H1 (cell line): ENCODE data around the gene NEK3. TPM values are rescaled to one million over a fixed set of nuclear protein-coding genes. Genes with fewer than 3 reads are reported as not detected.

Experiments used
- CTCF ChIA-PET: fragments of 300-600 bp; sonication (Branson Sonifier 250); formaldehyde crosslinking; loops from one replicate; lab custom pipeline; 2021; ENCODE audit not compliant: partially characterized antibody; lab: Charles Lee
- POLR2A ChIA-PET: fragments of 300-600 bp; sonication (Branson Sonifier 250); formaldehyde crosslinking; loops from one replicate; lab custom pipeline; 2021; ENCODE audit warnings: inconsistent platforms; ENCODE audit not compliant: partially characterized antibody; lab: Charles Lee
- DNase-seq, 2 experiments: peaks; one replicate each; pipeline versions ENCODE4 v3.0.0 to v3.0.0-alpha.2; 2010 to 2022; ENCODE audit warnings: low spot score in 2 of 2, low read depth in 1 of 2, mixed read lengths in 1 of 2
- FAIRE-seq: peaks from 2 replicates; lab custom pipeline; 2011; peaks lifted over from hg19 to GRCh38; lab: Jason Lieb, UNC
- H2AFZ ChIP-seq: 2 replicates; pipeline ENCODE4 v1.8.1; 2012; ENCODE audit warnings: low read length, inconsistent platforms
- H2AK5ac ChIP-seq: 2 replicates; pipeline ENCODE4 v1.6.1; 2013; ENCODE audit warnings: low read depth, low read length
- H2BK120ac ChIP-seq: replicated peaks from 2 replicates; pipeline ENCODE3; 2013; ENCODE audit warnings: low read depth, low read length, inconsistent platforms
- H2BK12ac ChIP-seq: 2 replicates; pipeline ENCODE4 v1.6.1; 2013; ENCODE audit warnings: low read depth, low read length
- H2BK15ac ChIP-seq: 2 replicates; pipeline ENCODE4 v1.6.1; 2013; ENCODE audit warnings: low read length
- H2BK20ac ChIP-seq: 2 replicates; pipeline ENCODE4 v1.6.1; 2013; ENCODE audit warnings: low read length
- H2BK5ac ChIP-seq: 2 replicates; pipeline ENCODE4 v1.6.1; 2013; ENCODE audit warnings: low read depth, low read length
- H3K14ac ChIP-seq: 2 replicates; pipeline ENCODE4 v1.6.1; 2013; ENCODE audit warnings: inconsistent platforms; ENCODE audit not compliant: insufficient read length
- H3K18ac ChIP-seq: 2 replicates; pipeline ENCODE4 v1.6.1; 2013; ENCODE audit warnings: low read length; ENCODE audit errors: extremely low read depth
- H3K23ac ChIP-seq: 2 replicates; pipeline ENCODE4 v1.6.1; 2013; ENCODE audit warnings: inconsistent platforms; ENCODE audit not compliant: insufficient read length
- H3K23me2 ChIP-seq: 2 replicates; pipeline ENCODE4 v1.6.1; 2013; ENCODE audit warnings: low read depth, low read length
- H3K27ac ChIP-seq: 2 replicates; pipeline ENCODE4 v1.6.1; 2011; ENCODE audit warnings: low read depth, low read length, inconsistent platforms
- H3K27me3 ChIP-seq, 4 experiments: replicated peaks in 1 of 4; 1 replicate in 1 of 4; 2 replicates in 3 of 4; pipeline versions ENCODE4 v1.6.1 to v1.8.1; 2011 to 2013; ENCODE audit warnings: low read length in 3 of 4, mild to moderate bottlenecking in 3 of 4, inconsistent platforms in 2 of 4, mixed read lengths in 2 of 4, moderate library complexity in 1 of 4; ENCODE audit not compliant: control insufficient read depth in 3 of 4, insufficient read depth in 3 of 4; ENCODE audit errors: extremely low read depth in 1 of 4
- H3K36me3 ChIP-seq, 4 experiments: 2 replicates each; pipeline versions ENCODE4 v1.6.1 to v1.8.1; 2011 to 2013; ENCODE audit warnings: mild to moderate bottlenecking in 4 of 4, low read length in 3 of 4, moderate library complexity in 2 of 4, control low read depth in 1 of 4, inconsistent platforms in 1 of 4; ENCODE audit not compliant: insufficient read depth in 4 of 4, control insufficient read depth in 2 of 4
- H3K4ac ChIP-seq: replicated peaks from 2 replicates; pipeline ENCODE3; 2013; ENCODE audit warnings: low read length, low read depth, mixed read lengths, inconsistent platforms; ENCODE audit not compliant: insufficient read length
- H3K4me1 ChIP-seq, 4 experiments: replicated peaks in 1 of 4; 1 replicate in 1 of 4; 2 replicates in 3 of 4; pipeline versions ENCODE4 v1.6.1 to v1.8.1; 2011 to 2013; ENCODE audit warnings: low read length in 3 of 4, inconsistent platforms in 2 of 4, mixed read lengths in 1 of 4; ENCODE audit not compliant: insufficient read depth in 4 of 4, control insufficient read depth in 3 of 4
- H3K4me2 ChIP-seq, 2 experiments: 2 replicates each; pipeline versions ENCODE4 v1.6.1 to v1.8.1; 2011 to 2013; ENCODE audit warnings: low read depth in 2 of 2, low read length in 2 of 2, control low read depth in 1 of 2, inconsistent platforms in 1 of 2, mild to moderate bottlenecking in 1 of 2; ENCODE audit not compliant: insufficient read depth in 1 of 2
- H3K4me3 ChIP-seq, 4 experiments: fragments of 200-600, 300-600 bp in 1 of 4; sonication (generic), shearing (Covaris generic), sonication (Bioruptor Twin) in 1 of 4; 2 replicates each; pipeline versions ENCODE4 v1.5.1 to v1.8.1; 2011 to 2016; ENCODE audit warnings: low read length in 4 of 4, low read depth in 3 of 4, control low read depth in 2 of 4, inconsistent platforms in 2 of 4, mild to moderate bottlenecking in 2 of 4, mixed read lengths in 1 of 4, moderate library complexity in 1 of 4; ENCODE audit not compliant: insufficient read depth in 2 of 4; ENCODE audit errors: extremely low read depth in 1 of 4
- H3K56ac ChIP-seq: replicated peaks from 2 replicates; pipeline ENCODE3; 2013; ENCODE audit warnings: low read depth, mild to moderate bottlenecking, mixed read lengths, low read length, inconsistent platforms; ENCODE audit not compliant: insufficient read length
- H3K79me1 ChIP-seq: 2 replicates; pipeline ENCODE4 v1.6.1; 2013; ENCODE audit warnings: low read depth, low read length, control low read depth
- H3K79me2 ChIP-seq, 2 experiments: 2 replicates each; pipeline versions ENCODE4 v1.6.1 to v1.8.1; 2012 to 2013; ENCODE audit warnings: low read length in 2 of 2, mild to moderate bottlenecking in 2 of 2, inconsistent platforms in 1 of 2; ENCODE audit not compliant: insufficient read depth in 2 of 2, control insufficient read depth in 1 of 2
- H3K9ac ChIP-seq, 4 experiments: replicated peaks in 1 of 4; 1 replicate in 1 of 4; 2 replicates in 3 of 4; pipeline versions ENCODE4 v1.6.1 to v1.8.1; 2011 to 2013; ENCODE audit warnings: low read depth in 3 of 4, low read length in 3 of 4, control low read depth in 2 of 4, mild to moderate bottlenecking in 2 of 4, moderate library complexity in 2 of 4, inconsistent platforms in 1 of 4; ENCODE audit errors: extremely low read depth in 1 of 4
- H3K9me3 ChIP-seq, 2 experiments: 2 replicates each; pipeline versions ENCODE4 v1.6.1 to v1.8.1; 2012 to 2013; ENCODE audit warnings: mild to moderate bottlenecking in 2 of 2, moderate library complexity in 2 of 2, control low read depth in 1 of 2, inconsistent platforms in 1 of 2, low read depth in 1 of 2, low read length in 1 of 2, mixed read lengths in 1 of 2; ENCODE audit not compliant: insufficient read depth in 2 of 2
- H4K20me1 ChIP-seq, 2 experiments: replicated peaks in 1 of 2; 2 replicates each; pipeline versions ENCODE3 to v1.8.1; 2011 to 2013; ENCODE audit warnings: inconsistent platforms in 2 of 2, low read length in 2 of 2, mild to moderate bottlenecking in 1 of 2; ENCODE audit not compliant: insufficient read depth in 2 of 2, control insufficient read depth in 1 of 2
- H4K5ac ChIP-seq: 2 replicates; pipeline ENCODE4 v1.6.1; 2013; ENCODE audit warnings: low read length, low read depth, mixed read lengths, inconsistent platforms; ENCODE audit not compliant: insufficient read length
- H4K8ac ChIP-seq: 2 replicates; pipeline ENCODE4 v1.8.0; 2013; ENCODE audit warnings: mild to moderate bottlenecking, moderate library complexity, low read length, inconsistent platforms; ENCODE audit not compliant: insufficient read depth; ENCODE audit errors: extremely low read depth
- H4K91ac ChIP-seq: replicated peaks from 2 replicates; pipeline ENCODE3; 2013; ENCODE audit warnings: low read length, mixed read lengths, inconsistent platforms; ENCODE audit not compliant: insufficient read length
- CBX5 ChIP-seq: fragments of 300-800, 300-1000 bp; sonication (generic); IDR thresholded peaks from 2 replicates; pipeline ENCODE4 v1.7.1; 2016; ENCODE audit warnings: antibody characterized with exemption, low read length, low read depth
- CREB1 ChIP-seq: IDR thresholded peaks from 2 replicates; pipeline ENCODE4 v1.6.1; 2012; ENCODE audit warnings: inconsistent platforms
- EZH2 ChIP-seq: fragments of 200-600 bp; sonication (generic); IDR thresholded peaks from 2 replicates; pipeline ENCODE4 v1.7.1; 2012; ENCODE audit warnings: low read depth, mild to moderate bottlenecking, moderate library complexity, low read length, inconsistent platforms; ENCODE audit not compliant: severe bottlenecking
- KDM5A ChIP-seq: fragments of 200-600 bp; IDR thresholded peaks from 2 replicates; pipeline ENCODE4 v1.7.1; 2012; ENCODE audit warnings: mild to moderate bottlenecking, low read length, inconsistent platforms, mixed read lengths
- POU5F1 ChIP-seq: IDR thresholded peaks from 2 replicates; pipeline ENCODE4 v1.6.1; 2011; ENCODE audit warnings: low read depth, mild to moderate bottlenecking, low read length, moderate library complexity
- SAP30 ChIP-seq: fragments of 300-600 bp; sonication (generic); IDR thresholded peaks from 2 replicates; pipeline ENCODE4 v1.7.1; 2012; ENCODE audit warnings: low read length, moderate library complexity, mild to moderate bottlenecking, inconsistent platforms; ENCODE audit not compliant: insufficient read depth, insufficient replicate concordance
- SIX5 ChIP-seq: IDR thresholded peaks from 2 replicates; pipeline ENCODE4 v1.6.1; 2011; ENCODE audit warnings: mild to moderate bottlenecking, low read depth, low read length
- SP1 ChIP-seq: IDR thresholded peaks from 2 replicates; pipeline ENCODE4 v1.6.1; 2011; ENCODE audit warnings: low read depth, low read length
- TCF12 ChIP-seq: IDR thresholded peaks from 2 replicates; pipeline ENCODE4 v1.6.1; 2011; ENCODE audit warnings: low read depth, mild to moderate bottlenecking, low read length
- TEAD4 ChIP-seq: IDR thresholded peaks from 2 replicates; pipeline ENCODE4 v1.6.1; 2012; ENCODE audit warnings: low read depth, low read length, inconsistent platforms, mixed read lengths
- WGBS, 2 experiments: shearing (Covaris generic) in 1 of 2; methylation state at CpG; one replicate each; pipeline versions ENCODE4 v1.1.6 to v1.1.7; 2013 to 2015; ENCODE audit warnings: low lambda C conversion rate in 2 of 2, mixed read lengths in 2 of 2, inconsistent platforms in 1 of 2, low coverage in 1 of 2, missing lambda C conversion rate in 1 of 2; ENCODE audit not compliant: insufficient replicate concordance in 2 of 2, insufficient coverage in 1 of 2, insufficient read length in 1 of 2; ENCODE audit errors: extremely low coverage in 1 of 2, missing lambda C conversion rate in 1 of 2; 5-methylcytosine and 5-hydroxymethylcytosine counted together
- polyA plus RNA-seq, 7 experiments: library from polyadenylated mRNA; depleted of rRNA in 3 of 7; stranded (reverse) in 5 of 7; unstranded in 2 of 7; fragments of >200 nt in 5 of 7; fragments of 200-250 nt in 2 of 7; gene quantifications; 1 replicate in 5 of 7; 2 replicates in 1 of 7; 4 replicates in 1 of 7; pipeline versions ENCODE4 v1.2.1 to v1.2.3, GENCODE V29; 2011 to 2013; ENCODE audit warnings: missing spikeins in 2 of 7, mixed read lengths in 2 of 7
- total RNA-seq: library from RNA; stranded (reverse); fragmentation: NEBNext Ultra II Directional; extraction: Animal tissue kit (Norgen Biotek cat#: 25700); gene quantifications from 2 replicates; pipeline ENCODE4 v1.2.1, GENCODE V29; 2021
- TF ChIP-seq, protein P1 (sequence below): IDR thresholded peaks from 2 replicates; pipeline ENCODE4 v1.6.1; 2012; ENCODE audit warnings: inconsistent platforms

NEK3 gene
- total and polyA plus RNA-seq, 2 of the 8 experiments (the other 6 are each of a cell fraction or from before 2014, with no cell fraction given) = 11.4 to 26.0 TPM

DNA sequence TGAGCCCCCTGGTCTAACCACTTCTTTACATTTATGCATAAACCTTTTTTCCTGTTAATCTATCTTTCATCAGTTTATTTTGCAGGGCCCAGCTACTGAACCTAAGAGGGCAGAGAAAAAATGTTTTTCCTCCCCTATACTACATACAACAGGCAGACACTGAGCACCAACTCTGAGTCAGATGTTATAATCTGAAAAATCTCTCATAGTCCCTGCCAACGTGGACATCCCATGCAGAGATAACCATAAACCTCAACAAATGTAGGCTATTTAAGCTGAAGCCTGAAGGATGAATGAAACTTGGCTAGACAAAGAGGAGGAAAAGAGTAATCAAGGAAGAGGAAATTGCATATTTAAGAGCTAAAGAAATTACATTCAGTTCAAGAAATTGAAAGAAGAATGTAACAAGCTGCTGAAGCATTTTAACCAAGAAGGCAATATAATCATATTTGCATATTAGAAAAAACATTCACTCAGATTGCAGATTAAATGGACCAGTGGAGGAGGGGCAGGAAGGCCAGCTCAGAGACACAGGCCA lies 2.6 kb downstream of the NEK3 start:
- FAIRE-seq (no peak), DNase-seq (no peak)
- H2AFZ ChIP-seq = no peak overlapping the region
- no peak overlapping the region for H3K56ac ChIP-seq
- no peak overlapping the region for H3K4me2 ChIP-seq
- no peaks in the 10 kb centered on the region for H4K20me1 ChIP-seq
- no peak overlapping the region for H3K18ac ChIP-seq
- no peak overlapping the region for H2BK12ac ChIP-seq
- no peak overlapping the region for H2BK120ac ChIP-seq
- peaks cover 2 to 4% (median 2%) of the 10 kb centered on the region in 4 experiments; a peak in 4 of 7 replicates for H3K4me1 ChIP-seq
- no peaks in the 10 kb centered on the region; a peak in 1 of 8 replicates for H3K36me3 ChIP-seq
- CTCF ChIA-PET = interaction anchor here (0.9 to 1.9 kb wide), 8 partner anchors 24 to 342 kb away, joined by 3 to 7 read pairs (median 3); no protein-coding TSS in a partner anchor
- H3K79me1 ChIP-seq = no peaks in the 10 kb centered on the region
- no peak overlapping the region for H2BK20ac ChIP-seq
- no peak overlapping the region for H2BK15ac ChIP-seq
- TF ChIP-seq SIX5 (no peak), POU5F1 (no peak), KDM5A (no peak), EZH2 (no peak), CBX5 (no peak), TEAD4 (no peak), CREB1 (no peak), SP1 (no peak), SAP30 (no peak), TCF12 (no peak)
- TF ChIP-seq, protein P1, sequence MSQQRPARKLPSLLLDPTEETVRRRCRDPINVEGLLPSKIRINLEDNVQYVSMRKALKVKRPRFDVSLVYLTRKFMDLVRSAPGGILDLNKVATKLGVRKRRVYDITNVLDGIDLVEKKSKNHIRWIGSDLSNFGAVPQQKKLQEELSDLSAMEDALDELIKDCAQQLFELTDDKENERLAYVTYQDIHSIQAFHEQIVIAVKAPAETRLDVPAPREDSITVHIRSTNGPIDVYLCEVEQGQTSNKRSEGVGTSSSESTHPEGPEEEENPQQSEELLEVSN = no peak
- H3K9me3 ChIP-seq = peaks cover 0 to 4% of the 10 kb centered on the region in 2 experiments; a peak in 1 of 4 replicates
- no peak overlapping the region for H3K4me3 ChIP-seq
- H3K79me2 ChIP-seq = no peaks in the 10 kb centered on the region
- H4K91ac ChIP-seq = no peak overlapping the region
- no peak overlapping the region for H2AK5ac ChIP-seq
- H3K14ac ChIP-seq = no peak overlapping the region
- no peak overlapping the region for H3K23ac ChIP-seq
- H3K9ac ChIP-seq = no peak overlapping the region
- no peak overlapping the region for H3K4ac ChIP-seq
- H3K27me3 ChIP-seq = peaks cover 2 to 8% (median 7%) of the 10 kb centered on the region in 4 experiments
- H4K5ac ChIP-seq = no peak overlapping the region
- H4K8ac ChIP-seq = no peak overlapping the region
- no peaks in the 10 kb centered on the region; the same call in 1 of the 2 replicates for H3K23me2 ChIP-seq
- 25% methylated on average over 1 of the region's 1 CpG; no CpG with 5 or more reads in 1 of the 2 experiments for WGBS, 2 experiments
- H2BK5ac ChIP-seq = no peak overlapping the region
- POLR2A ChIA-PET = interaction anchor here (0.6 to 1.6 kb wide), 6 partner anchors 15 to 512 kb away, joined by 3 to 6 read pairs (median 3); no protein-coding TSS in a partner anchor
- H3K27ac ChIP-seq = no peak overlapping the region
